Fibroblast of lung (primary cell): ENCODE measurements around the gene PIM3.

Source experiments
- EZH2 ChIP-seq: IDR thresholded peaks from 2 replicates; pipeline ENCODE4 v1.5.1; 2012; ENCODE audit warnings: low read length, control low read depth, mild to moderate bottlenecking; ENCODE audit errors: missing control alignments
- TF ChIP-seq, protein P1 (sequence below), 2 donors: IDR thresholded peaks in 1 of 2; conservative IDR thresholded peaks in 1 of 2; 1 replicate in 1 of 2; 2 replicates in 1 of 2; pipeline ENCODE4 v1.5.1; 2011 to 2012; ENCODE audit warnings: low read length in 2 of 2, control low read depth in 1 of 2, inconsistent platforms in 1 of 2, low read depth in 1 of 2, mild to moderate bottlenecking in 1 of 2

DNA sequence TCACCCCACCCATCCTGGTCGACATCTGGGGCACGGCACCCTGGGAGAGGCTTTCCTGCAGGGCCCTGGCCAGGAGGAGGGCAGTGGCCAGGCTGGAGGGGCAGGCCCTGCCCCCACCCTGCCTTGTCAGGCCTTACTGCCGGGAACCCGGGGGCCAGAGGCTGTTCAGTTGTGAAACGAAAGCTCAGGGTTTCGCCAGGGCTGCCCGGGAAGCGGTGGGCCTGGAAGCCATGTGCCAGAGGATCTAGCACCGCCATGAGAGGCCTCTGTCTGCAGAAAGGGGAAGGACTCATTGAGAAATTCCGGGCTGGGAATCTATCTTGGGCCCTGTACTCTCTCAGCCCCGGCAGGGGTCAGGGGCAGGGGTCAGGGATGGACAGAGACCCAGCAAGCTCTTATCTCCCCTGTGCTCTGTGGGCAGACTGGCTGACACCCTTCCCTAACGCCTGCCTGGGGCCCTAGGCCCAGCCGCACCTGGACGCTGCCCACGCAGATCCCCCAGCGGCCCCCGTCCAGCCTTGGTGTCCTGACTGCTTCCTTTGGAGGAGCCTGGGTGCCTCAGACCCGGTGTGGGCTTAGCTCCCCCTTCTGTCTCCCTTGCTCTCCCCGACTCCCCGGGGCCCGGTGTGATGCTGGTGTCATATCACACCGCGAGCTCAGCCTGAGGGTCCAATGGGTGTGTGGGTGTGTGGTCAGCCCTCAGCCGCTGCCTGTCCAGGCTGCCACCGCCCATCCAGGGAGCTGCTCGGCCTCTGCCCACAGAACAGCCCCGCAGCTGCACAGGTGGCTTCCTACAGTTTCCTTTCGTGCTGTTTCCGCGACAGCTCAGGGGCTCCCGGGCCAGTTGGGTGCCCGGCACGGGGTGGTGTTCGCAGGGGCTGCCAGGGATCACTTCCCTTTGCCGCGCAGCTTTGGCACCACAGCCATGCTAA, 6.5 kb downstream of the PIM3 start:
- TF ChIP-seq, protein P1, sequence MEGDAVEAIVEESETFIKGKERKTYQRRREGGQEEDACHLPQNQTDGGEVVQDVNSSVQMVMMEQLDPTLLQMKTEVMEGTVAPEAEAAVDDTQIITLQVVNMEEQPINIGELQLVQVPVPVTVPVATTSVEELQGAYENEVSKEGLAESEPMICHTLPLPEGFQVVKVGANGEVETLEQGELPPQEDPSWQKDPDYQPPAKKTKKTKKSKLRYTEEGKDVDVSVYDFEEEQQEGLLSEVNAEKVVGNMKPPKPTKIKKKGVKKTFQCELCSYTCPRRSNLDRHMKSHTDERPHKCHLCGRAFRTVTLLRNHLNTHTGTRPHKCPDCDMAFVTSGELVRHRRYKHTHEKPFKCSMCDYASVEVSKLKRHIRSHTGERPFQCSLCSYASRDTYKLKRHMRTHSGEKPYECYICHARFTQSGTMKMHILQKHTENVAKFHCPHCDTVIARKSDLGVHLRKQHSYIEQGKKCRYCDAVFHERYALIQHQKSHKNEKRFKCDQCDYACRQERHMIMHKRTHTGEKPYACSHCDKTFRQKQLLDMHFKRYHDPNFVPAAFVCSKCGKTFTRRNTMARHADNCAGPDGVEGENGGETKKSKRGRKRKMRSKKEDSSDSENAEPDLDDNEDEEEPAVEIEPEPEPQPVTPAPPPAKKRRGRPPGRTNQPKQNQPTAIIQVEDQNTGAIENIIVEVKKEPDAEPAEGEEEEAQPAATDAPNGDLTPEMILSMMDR (conservative IDR thresholded peaks at IDR 0.05 in 1 of 2, IDR thresholded peaks at IDR 0.05 in 1 of 2; ENCODE audit: low read depth in 1 of 2, low read length in 2 of 2) = no peak
- no peak for TF ChIP-seq EZH2
